Kidney (tissue), 14 donors: ENCODE data around the gene LST1. TPM values are rescaled to one million over a fixed set of nuclear protein-coding genes. Genes with fewer than 3 reads are reported as not detected.

Experiments
- DNase-seq, 5 donors: peaks; one replicate each; pipeline ENCODE4 v3.0.0-alpha.2; 2013 to 2020
- FAIRE-seq: peaks from 2 replicates; lab custom pipeline; 2012; peaks lifted over from hg19 to GRCh38; lab: Jason Lieb, UNC
- H3K27ac ChIP-seq, 2 donors: one replicate each; pipeline ENCODE4 v1.7.0; 2013; ENCODE audit warnings: low read depth in 2 of 2, low read length in 2 of 2, inconsistent platforms in 1 of 2
- H3K27me3 ChIP-seq: one replicate; pipeline ENCODE4 v1.7.1; 2013; ENCODE audit warnings: low read length, inconsistent platforms; ENCODE audit not compliant: control insufficient read depth, insufficient read depth
- H3K36me3 ChIP-seq, 3 donors: one replicate each; pipeline versions ENCODE4 v1.7.0 to v1.7.1; 2013; ENCODE audit warnings: low read length in 3 of 3, control low read depth in 1 of 3, inconsistent platforms in 1 of 3; ENCODE audit not compliant: insufficient read depth in 3 of 3, control insufficient read depth in 2 of 3
- H3K4me1 ChIP-seq, 3 donors: one replicate each; pipeline versions ENCODE4 v1.7.0 to v1.7.1; 2013; ENCODE audit warnings: low read length in 3 of 3, inconsistent platforms in 1 of 3, low read depth in 1 of 3; ENCODE audit not compliant: control insufficient read depth in 2 of 3, insufficient read depth in 2 of 3
- H3K4me3 ChIP-seq, 3 donors: one replicate each; pipeline versions ENCODE4 v1.7.0 to v1.8.1; 2013; ENCODE audit warnings: low read length in 3 of 3, control low read depth in 1 of 3, inconsistent platforms in 1 of 3
- H3K9ac ChIP-seq, 3 donors: one replicate each; pipeline versions ENCODE4 v1.7.0 to v1.7.1; 2013; ENCODE audit warnings: low read length in 3 of 3, control low read depth in 1 of 3, inconsistent platforms in 1 of 3
- H3K9me3 ChIP-seq, 3 donors: one replicate each; pipeline versions ENCODE4 v1.7.0 to v1.7.1; 2013; ENCODE audit warnings: low read length in 3 of 3, control low read depth in 1 of 3, inconsistent platforms in 1 of 3; ENCODE audit not compliant: control insufficient read depth in 2 of 3, insufficient read depth in 1 of 3
- intact Hi-C: fragments of 100-400 bp; cut with DNase I; formaldehyde crosslinking; loops from one replicate; pipeline ENCODE4 v1.11.1; 2022
- polyA plus RNA-seq: library from polyadenylated mRNA; stranded (reverse); fragments of 350-450 nt; fragmentation: Illumina TruSeq; extraction: RNeasy Lipid Tissue Mini Kit (QIAGEN cat#74804); gene quantifications from one replicate; pipeline ENCODE4 v1.2.3, GENCODE V29; 2014; ENCODE audit warnings: low read depth, low replicate concordance; ENCODE audit not compliant: insufficient read depth
- total RNA-seq: library from RNA; stranded (reverse); fragmentation: NEBNext Ultra II Directional; extraction: Animal tissue kit (Norgen Biotek cat#: 25700); gene quantifications from one replicate; pipeline ENCODE4 v1.2.1, GENCODE V29; 2021
- TF ChIP-seq, protein P1 (sequence below): IDR thresholded peaks from 3 replicates; pipeline ENCODE4 v1.5.1; 2012; ENCODE audit warnings: mild to moderate bottlenecking, moderate library complexity, borderline replicate concordance; ENCODE audit not compliant: insufficient read depth; ENCODE audit errors: extremely low read depth
- donor health status: control.
- donor health status: control.
- donor health status: control.
- donor health status: control.
- donor health status: control.
- donor health status: DM: yes; HTN: yes; CAD: no.
- donor health status: Normal renal cell carcinoma (clear cell type).

Gene LST1
- total and polyA plus RNA-seq, 2 donors from 2014 or later, result 14.8 to 31.5 TPM

DNA sequence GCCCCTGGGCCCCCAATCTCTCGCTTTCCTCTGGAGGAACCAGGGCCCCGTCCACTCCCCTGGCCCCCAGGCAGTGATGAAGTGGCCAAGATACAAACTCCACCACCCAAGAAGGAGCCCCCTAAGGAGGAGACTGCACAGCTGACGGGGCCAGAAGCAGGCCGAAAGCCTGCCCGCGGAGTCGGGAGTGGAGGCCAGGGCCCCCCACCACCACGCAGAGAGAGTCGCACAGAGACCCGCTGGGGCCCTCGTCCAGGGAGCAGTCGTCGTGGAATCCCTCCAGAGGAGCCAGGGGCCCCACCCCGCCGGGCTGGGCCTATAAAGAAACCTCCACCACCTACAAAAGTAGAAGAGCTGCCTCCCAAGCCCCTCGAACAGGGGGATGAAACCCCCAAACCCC lies 45.1 kb downstream of the LST1 start:
- no peak for FAIRE-seq
- H3K4me3 ChIP-seq, result no peak overlapping the region
- intact Hi-C loops, result no loop called here
- TF ChIP-seq, protein P1, sequence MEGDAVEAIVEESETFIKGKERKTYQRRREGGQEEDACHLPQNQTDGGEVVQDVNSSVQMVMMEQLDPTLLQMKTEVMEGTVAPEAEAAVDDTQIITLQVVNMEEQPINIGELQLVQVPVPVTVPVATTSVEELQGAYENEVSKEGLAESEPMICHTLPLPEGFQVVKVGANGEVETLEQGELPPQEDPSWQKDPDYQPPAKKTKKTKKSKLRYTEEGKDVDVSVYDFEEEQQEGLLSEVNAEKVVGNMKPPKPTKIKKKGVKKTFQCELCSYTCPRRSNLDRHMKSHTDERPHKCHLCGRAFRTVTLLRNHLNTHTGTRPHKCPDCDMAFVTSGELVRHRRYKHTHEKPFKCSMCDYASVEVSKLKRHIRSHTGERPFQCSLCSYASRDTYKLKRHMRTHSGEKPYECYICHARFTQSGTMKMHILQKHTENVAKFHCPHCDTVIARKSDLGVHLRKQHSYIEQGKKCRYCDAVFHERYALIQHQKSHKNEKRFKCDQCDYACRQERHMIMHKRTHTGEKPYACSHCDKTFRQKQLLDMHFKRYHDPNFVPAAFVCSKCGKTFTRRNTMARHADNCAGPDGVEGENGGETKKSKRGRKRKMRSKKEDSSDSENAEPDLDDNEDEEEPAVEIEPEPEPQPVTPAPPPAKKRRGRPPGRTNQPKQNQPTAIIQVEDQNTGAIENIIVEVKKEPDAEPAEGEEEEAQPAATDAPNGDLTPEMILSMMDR, result no peak
- H3K9me3 ChIP-seq, result no peaks in the 10 kb centered on the region
- no peak overlapping the region for H3K27ac ChIP-seq
- peaks cover 20 to 79% (median 39%) of the 10 kb centered on the region in 3 donors for H3K36me3 ChIP-seq
- no peak overlapping the region for H3K9ac ChIP-seq
- no peaks in the 10 kb centered on the region for H3K4me1 ChIP-seq
- no peak for DNase-seq
- H3K27me3 ChIP-seq, result no peaks in the 10 kb centered on the region

DNA sequence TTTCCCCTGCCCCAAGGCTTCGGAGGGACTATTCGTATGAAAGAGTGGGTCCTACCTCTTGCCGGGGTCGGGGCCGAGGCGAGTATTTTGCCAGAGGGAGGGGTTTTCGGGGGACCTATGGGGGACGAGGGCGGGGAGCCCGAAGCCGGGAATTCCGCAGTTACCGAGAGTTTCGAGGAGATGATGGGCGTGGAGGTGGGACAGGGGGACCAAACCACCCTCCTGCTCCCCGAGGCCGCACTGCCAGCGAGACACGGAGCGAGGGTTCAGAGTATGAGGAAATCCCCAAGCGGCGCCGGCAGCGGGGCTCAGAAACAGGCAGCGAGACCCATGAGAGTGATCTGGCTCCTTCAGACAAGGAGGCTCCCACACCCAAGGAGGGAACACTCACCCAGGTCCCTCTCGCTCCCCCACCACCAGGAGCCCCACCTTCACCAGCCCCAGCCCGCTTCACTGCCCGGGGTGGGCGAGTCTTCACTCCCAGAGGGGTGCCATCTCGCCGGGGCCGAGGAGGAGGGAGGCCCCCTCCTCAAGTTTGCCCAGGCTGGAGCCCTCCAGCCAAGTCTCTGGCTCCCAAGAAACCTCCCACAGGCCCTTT lies 45.7 kb downstream of the LST1 start:
- FAIRE-seq (no peak), DNase-seq (peak in 1 of 5 donors; percentile 80)
- Histone ChIP-seq H3K4me3 (no peak overlapping the region), H3K27ac (no peak overlapping the region), H3K9me3 (no peaks in the 10 kb centered on the region), H3K9ac (no peak overlapping the region), H3K27me3 (no peaks in the 10 kb centered on the region), H3K36me3 (peaks cover 17 to 79% (median 41%) of the 10 kb centered on the region in 3 donors), H3K4me1 (no peaks in the 10 kb centered on the region)
- intact Hi-C loops, result no loop called here
- TF ChIP-seq, protein P1, result no peak

DNA sequence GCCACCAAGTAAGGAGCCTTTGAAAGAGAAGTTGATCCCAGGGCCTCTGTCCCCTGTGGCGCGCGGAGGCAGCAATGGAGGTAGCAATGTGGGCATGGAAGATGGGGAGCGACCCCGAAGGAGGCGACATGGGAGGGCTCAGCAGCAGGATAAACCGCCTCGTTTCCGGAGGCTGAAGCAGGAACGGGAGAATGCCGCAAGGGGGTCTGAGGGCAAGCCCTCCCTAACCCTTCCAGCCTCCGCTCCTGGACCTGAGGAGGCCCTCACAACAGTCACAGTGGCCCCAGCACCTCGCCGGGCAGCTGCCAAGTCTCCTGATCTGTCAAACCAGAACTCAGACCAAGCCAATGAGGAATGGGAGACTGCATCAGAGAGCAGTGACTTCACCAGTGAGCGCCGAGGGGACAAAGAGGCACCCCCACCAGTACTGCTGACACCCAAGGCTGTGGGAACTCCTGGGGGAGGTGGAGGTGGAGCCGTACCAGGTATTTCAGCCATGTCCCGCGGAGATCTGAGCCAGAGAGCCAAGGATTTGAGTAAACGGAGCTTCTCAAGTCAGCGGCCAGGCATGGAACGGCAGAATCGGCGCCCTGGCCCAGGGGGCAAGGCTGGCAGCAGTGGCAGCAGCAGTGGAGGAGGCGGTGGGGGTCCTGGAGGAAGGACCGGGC lies 46.3 kb downstream of the LST1 start:
- Histone ChIP-seq H3K4me3 (no peak overlapping the region), H3K36me3 (peaks cover 15 to 78% (median 41%) of the 10 kb centered on the region in 3 donors), H3K9ac (no peak overlapping the region), H3K4me1 (no peaks in the 10 kb centered on the region), H3K27me3 (no peaks in the 10 kb centered on the region), H3K9me3 (no peaks in the 10 kb centered on the region), H3K27ac (no peak overlapping the region)
- DNase-seq (no peak), FAIRE-seq (no peak)
- intact Hi-C loops, result no loop called here
- TF ChIP-seq, protein P1, result no peak
